Vagina (tissue), 2 donors: ENCODE measurements around the gene NDUFAF8.

Experiments
- POLR2A ChIP-seq, 2 donors: fragments of 450-650 bp; IDR thresholded peaks; one replicate each; pipeline ENCODE4 v1.6.1; 2017; ENCODE audit warnings: antibody characterized with exemption in 2 of 2, mild to moderate bottlenecking in 2 of 2, moderate library complexity in 2 of 2
- POLR2AphosphoS5 ChIP-seq, 2 donors: sonication (generic); formaldehyde crosslinking; IDR thresholded peaks; one replicate each; pipeline ENCODE4 v1.9.0; 2017; ENCODE audit warnings: antibody characterized with exemption in 2 of 2, mild to moderate bottlenecking in 2 of 2, low read depth in 1 of 2; ENCODE audit not compliant: insufficient read depth in 1 of 2
- TF ChIP-seq, protein P1 (sequence below), 3 experiments: fragments of 450-650 bp in 2 of 3; fragments of 200-600 bp in 1 of 3; sonication (generic) in 1 of 3; IDR thresholded peaks; one replicate each; pipeline ENCODE4 v1.5.1; 2017 to 2019; ENCODE audit warnings: antibody characterized with exemption in 3 of 3, mild to moderate bottlenecking in 2 of 3, moderate library complexity in 2 of 3

DNA sequence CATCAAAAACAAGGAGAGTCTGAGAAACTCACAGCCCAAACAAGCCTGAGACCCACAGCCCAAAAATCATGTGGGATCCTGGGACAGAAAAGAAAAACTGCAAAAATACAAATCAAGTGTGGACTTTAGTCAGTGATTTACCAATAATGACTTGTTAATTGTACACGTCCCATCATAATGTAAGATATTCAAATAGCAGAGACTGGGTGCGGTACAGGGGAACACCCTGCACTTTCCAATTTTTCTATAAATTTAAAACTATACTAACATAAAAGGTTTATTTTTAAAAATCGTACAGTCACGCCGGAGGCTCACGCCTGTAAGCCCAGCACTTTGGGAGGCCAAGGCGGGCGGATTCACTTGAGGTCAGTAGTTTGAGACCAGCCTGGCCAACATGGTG is 25.1 kb upstream of the NDUFAF8 start:
- no peak for TF ChIP-seq POLR2AphosphoS5 (IDR thresholded peaks at IDR 0.05; ENCODE audit: insufficient read depth in 1 of 2, low read depth in 1 of 2)
- TF ChIP-seq, protein P1, sequence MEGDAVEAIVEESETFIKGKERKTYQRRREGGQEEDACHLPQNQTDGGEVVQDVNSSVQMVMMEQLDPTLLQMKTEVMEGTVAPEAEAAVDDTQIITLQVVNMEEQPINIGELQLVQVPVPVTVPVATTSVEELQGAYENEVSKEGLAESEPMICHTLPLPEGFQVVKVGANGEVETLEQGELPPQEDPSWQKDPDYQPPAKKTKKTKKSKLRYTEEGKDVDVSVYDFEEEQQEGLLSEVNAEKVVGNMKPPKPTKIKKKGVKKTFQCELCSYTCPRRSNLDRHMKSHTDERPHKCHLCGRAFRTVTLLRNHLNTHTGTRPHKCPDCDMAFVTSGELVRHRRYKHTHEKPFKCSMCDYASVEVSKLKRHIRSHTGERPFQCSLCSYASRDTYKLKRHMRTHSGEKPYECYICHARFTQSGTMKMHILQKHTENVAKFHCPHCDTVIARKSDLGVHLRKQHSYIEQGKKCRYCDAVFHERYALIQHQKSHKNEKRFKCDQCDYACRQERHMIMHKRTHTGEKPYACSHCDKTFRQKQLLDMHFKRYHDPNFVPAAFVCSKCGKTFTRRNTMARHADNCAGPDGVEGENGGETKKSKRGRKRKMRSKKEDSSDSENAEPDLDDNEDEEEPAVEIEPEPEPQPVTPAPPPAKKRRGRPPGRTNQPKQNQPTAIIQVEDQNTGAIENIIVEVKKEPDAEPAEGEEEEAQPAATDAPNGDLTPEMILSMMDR (IDR thresholded peaks at IDR 0.05), result no peak
- no peak for TF ChIP-seq POLR2A (IDR thresholded peaks at IDR 0.05)
